ENCODE results near the gene CRYGC. TPM values are rescaled to one million over a fixed set of nuclear protein-coding genes. Genes with fewer than 3 reads are reported as not detected.

The CRYGC gene
- not detected for total RNA-seq

GRCh38 chr2:208129744-208130711 lies at the start of gene CRYGC:
CRYGC (minus strand) TSS chr2:208129828; CDS start chr2:208129792, 36 bp downstream.
- no peaks in the 10 kb centered on the region for H3K36me3 Mint-ChIP-seq (ENCODE audit: low read depth)
- peaks cover 7% of the 10 kb centered on the region for H3K4me1 Mint-ChIP-seq (ENCODE audit: low read depth)
- no peak within 1 kb of the TSS for H3K27ac Mint-ChIP-seq
- POLR2A ChIA-PET = no interaction called here
- CTCF ChIA-PET = no interaction called here
- ATAC-seq (no peak), DNase-seq (no peak)
- no peak within 1 kb of the TSS for H3K4me3 Mint-ChIP-seq
- H3K9me3 Mint-ChIP-seq (ENCODE audit: insufficient read depth) = no peaks in the 10 kb centered on the region
- H3K27me3 Mint-ChIP-seq (ENCODE audit: low read depth) = peaks cover 30% of the 10 kb centered on the region

DNA sequence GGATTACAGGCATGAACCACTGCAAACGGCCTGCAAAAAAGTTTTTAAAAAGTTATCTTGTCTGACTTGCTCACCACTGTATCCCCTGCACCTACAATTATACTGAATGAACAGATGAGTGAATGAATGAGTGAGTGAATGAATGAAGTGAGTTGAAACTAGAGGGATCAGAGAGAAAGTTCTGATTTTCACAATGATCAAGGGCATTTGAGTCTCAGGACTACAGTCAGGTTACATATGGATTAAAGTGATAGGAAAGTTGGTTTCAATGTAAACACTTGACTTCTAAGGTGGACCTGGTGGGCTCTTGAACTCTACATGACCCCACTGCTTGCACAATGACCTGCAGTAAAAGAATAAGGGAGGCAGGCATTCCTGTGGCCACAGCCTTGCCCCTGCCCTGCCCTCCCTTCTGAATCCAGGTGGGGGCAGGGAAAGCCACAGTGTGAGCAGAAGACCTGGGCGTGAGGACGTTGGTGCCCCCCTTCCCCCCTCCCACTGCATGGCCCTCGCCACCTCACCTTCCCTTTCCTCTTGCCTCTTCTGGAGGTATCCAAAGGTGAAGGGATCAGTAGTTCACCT lies 49.5 kb upstream of the CRYGC start:
- Mint-ChIP-seq H3K27ac (no peak overlapping the region), H3K36me3 (ENCODE audit: low read depth) (no peaks in the 10 kb centered on the region), H3K27me3 (ENCODE audit: low read depth) (peaks cover 10% of the 10 kb centered on the region), H3K9me3 (ENCODE audit: insufficient read depth) (no peaks in the 10 kb centered on the region), H3K4me3 (no peak overlapping the region), H3K4me1 (ENCODE audit: low read depth) (peaks cover 3% of the 10 kb centered on the region)
- DNase-seq (no peak), ATAC-seq (no peak)
- ChIA-PET CTCF (no interaction called here), POLR2A (no interaction called here)

GRCh38 chr2:208175840-208176153 lies 46.2 kb upstream of the CRYGC start:
- ATAC-seq = no peak
- Mint-ChIP-seq H3K9me3 (ENCODE audit: insufficient read depth) (no peaks in the 10 kb centered on the region), H3K27me3 (ENCODE audit: low read depth) (peaks cover 10% of the 10 kb centered on the region), H3K4me1 (ENCODE audit: low read depth) (peaks cover 3% of the 10 kb centered on the region), H3K4me3 (no peak overlapping the region), H3K27ac (no peak overlapping the region), H3K36me3 (ENCODE audit: low read depth) (no peaks in the 10 kb centered on the region)
- no peak for DNase-seq
- ChIA-PET POLR2A (interaction anchor here (0.6 to 1.5 kb wide), 2 partner anchors 79 to 113 kb away, joined by 3 read pairs; no protein-coding TSS in a partner anchor), CTCF (interaction anchor here (0.7 to 3.5 kb wide), 22 partner anchors 8 to 1376 kb away, joined by 3 to 44 read pairs (median 4); partner anchors contain the start of genes C2orf80 and IDH1)

DNA sequence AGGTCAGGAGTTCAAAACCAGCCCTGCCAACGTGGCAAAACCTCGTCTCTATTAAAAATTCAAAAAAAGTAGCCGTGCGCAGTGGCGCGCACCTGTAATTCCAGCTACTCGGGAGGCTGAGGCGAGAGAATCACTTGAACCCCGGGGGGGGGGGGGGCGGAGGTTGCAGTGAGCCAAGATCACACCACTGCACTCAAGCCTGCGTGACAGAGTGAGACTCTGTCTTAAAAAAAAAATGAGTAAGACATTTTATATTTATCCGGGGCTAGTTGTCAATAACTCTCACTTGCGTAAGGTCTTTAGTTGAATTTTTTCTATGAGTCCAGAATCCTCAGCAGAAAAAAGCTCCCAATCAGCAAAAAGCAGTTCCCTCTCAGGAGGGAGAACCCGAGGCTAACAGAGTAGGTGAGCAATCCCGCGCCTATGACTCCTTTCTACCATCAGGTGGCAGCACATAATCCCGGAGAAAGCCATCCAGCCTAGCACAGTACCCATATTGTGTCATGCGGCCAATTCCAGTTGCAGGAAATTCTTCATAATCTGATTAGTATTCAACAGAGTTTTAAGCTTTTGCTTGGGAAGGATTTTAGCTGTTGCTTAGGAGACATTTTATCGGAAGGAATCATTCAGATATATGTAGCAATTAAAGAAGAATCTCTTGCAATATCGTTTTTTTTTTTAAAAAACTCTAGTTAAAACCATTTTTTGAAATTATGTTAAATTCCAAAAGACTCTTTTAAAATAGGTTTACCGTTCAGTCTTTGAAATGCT lies 45.6 kb upstream of the CRYGC start:
- Mint-ChIP-seq H3K4me1 (ENCODE audit: low read depth) (peaks cover 3% of the 10 kb centered on the region), H3K27ac (no peak overlapping the region), H3K9me3 (ENCODE audit: insufficient read depth) (no peaks in the 10 kb centered on the region), H3K27me3 (ENCODE audit: low read depth) (peaks cover 12% of the 10 kb centered on the region), H3K4me3 (no peak overlapping the region), H3K36me3 (ENCODE audit: low read depth) (no peaks in the 10 kb centered on the region)
- POLR2A ChIA-PET = interaction anchor here (0.6 to 1.5 kb wide), 2 partner anchors 79 to 114 kb away, joined by 3 read pairs; no protein-coding TSS in a partner anchor
- peak; percentile 97 for ATAC-seq
- CTCF ChIA-PET = interaction anchor here (0.5 to 3.5 kb wide), 30 partner anchors 9 to 1552 kb away, joined by 3 to 44 read pairs (median 4); partner anchors contain the start of genes C2orf80 and IDH1
- peak; percentile 70 for DNase-seq

DNA sequence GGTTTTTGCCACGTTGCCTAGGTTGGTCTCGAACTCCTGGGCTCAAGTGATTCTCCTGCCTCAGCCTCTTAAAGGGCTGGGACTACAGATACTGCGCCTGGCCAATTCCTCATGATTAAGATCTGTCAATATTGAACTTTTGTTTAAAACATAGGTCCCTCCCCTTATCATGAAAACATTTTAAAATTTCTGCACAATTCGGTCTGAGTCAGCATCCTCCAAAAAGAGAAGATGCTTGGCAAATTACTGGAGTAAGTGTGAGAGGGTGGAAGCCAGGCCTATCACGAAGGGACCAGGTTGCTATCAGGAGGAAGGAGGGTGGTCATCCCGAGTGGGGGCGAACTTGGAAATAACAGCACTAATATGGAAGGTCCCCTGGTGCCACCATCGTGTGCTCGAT lies 44.5 kb upstream of the CRYGC start:
- ATAC-seq (no peak), DNase-seq (no peak)
- no peaks in the 10 kb centered on the region for H3K36me3 Mint-ChIP-seq (ENCODE audit: low read depth)
- no peak overlapping the region for H3K27ac Mint-ChIP-seq
- no peak overlapping the region for H3K4me3 Mint-ChIP-seq
- H3K4me1 Mint-ChIP-seq (ENCODE audit: low read depth) = peaks cover 3% of the 10 kb centered on the region
- ChIA-PET CTCF (interaction anchor here (1.1 to 3.5 kb wide), 8 partner anchors 10 to 181 kb away, joined by 4 to 44 read pairs (median 6); partner anchors contain the start of gene IDH1), POLR2A (no interaction called here)
- H3K27me3 Mint-ChIP-seq (ENCODE audit: low read depth) = peaks cover 16% of the 10 kb centered on the region
- no peaks in the 10 kb centered on the region for H3K9me3 Mint-ChIP-seq (ENCODE audit: insufficient read depth)

GRCh38 chr2:208172125-208172524 lies 42.5 kb upstream of the CRYGC start:
- Mint-ChIP-seq H3K36me3 (ENCODE audit: low read depth) (no peaks in the 10 kb centered on the region), H3K9me3 (ENCODE audit: insufficient read depth) (no peaks in the 10 kb centered on the region), H3K4me3 (no peak overlapping the region), H3K27ac (no peak overlapping the region), H3K27me3 (ENCODE audit: low read depth) (peaks cover 16% of the 10 kb centered on the region), H3K4me1 (ENCODE audit: low read depth) (peaks cover 3% of the 10 kb centered on the region)
- CTCF ChIA-PET = no interaction called here
- POLR2A ChIA-PET = no interaction called here
- DNase-seq (no peak), ATAC-seq (no peak)

DNA sequence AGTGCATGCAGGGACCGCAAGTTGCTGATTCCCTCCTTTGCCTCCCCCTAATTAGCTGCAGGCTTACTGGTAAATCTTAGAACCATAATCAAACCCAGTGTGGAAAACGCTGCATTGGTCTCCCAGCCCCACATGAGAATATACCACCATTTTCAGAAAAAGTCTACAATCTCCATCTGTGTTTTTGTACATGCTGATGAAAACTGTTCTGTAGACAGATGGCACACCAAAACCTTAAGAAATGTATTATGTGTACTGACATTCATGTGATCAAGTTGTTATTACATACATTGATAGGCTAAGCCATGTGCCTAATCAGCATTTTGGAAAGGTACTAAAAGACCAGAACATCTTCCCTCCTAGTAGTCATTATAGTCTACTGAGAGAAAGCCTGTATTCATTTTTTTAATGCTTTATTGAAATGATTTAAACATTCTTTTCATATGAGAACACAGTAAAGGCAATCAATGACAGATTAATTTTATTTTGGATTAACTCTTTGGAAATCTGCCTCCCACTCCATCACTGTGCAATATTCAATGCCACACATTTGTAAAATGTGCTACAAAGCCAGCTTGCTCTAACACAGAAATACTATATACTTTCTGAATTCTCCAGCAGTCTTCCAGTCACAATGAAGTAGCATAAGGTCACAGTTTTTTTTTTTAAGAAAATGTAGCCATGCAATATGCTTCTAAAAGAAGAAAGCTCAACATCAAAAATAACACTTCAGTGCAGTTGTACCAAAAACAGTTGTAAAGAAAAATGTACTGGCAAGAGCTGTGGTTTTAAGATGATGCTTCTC lies 35.5 kb upstream of the CRYGC start:
- DNase-seq (no peak), ATAC-seq (no peak)
- Mint-ChIP-seq H3K27me3 (ENCODE audit: low read depth) (peaks cover 21% of the 10 kb centered on the region), H3K36me3 (ENCODE audit: low read depth) (no peaks in the 10 kb centered on the region), H3K27ac (no peak overlapping the region), H3K4me3 (no peak overlapping the region), H3K4me1 (ENCODE audit: low read depth) (no peaks in the 10 kb centered on the region), H3K9me3 (ENCODE audit: insufficient read depth) (no peaks in the 10 kb centered on the region)
- CTCF ChIA-PET = interaction anchor here (1.4 kb wide), 1 partner anchor 10 kb away, joined by 5 read pairs; no protein-coding TSS in a partner anchor
- POLR2A ChIA-PET = no interaction called here

DNA sequence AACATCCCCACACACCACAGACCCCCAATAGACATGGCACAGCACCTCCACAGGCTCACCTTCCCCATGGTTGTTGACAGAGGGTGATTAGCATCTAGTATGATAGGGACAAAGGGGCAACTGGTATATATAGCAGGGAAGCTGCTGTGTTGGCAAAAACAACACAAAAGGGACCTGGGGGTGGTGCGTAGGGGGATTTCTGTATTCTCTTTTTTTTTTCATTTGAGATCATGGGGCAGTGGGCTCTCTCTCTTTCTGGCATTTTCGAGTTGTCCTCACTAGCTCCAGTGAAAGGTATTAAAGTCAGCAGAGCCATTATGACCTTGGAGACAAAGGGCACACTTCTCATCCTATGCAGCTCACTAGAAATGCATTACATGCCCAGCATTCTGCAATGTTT lies 33.9 kb upstream of the CRYGC start, which contains the start of gene CRYGA:
Gene CRYGA, minus strand, starts transcription at position 101 of the 400 bp plus-strand sequence. Its CDS starts 33 bp downstream, at position 68.
- no peaks in the 10 kb centered on the region for H3K9me3 Mint-ChIP-seq (ENCODE audit: insufficient read depth)
- no peaks in the 10 kb centered on the region for H3K4me1 Mint-ChIP-seq (ENCODE audit: low read depth)
- H3K27me3 Mint-ChIP-seq (ENCODE audit: low read depth) = peaks cover 18% of the 10 kb centered on the region
- DNase-seq (no peak), ATAC-seq (no peak)
- no peak within 1 kb of the TSS for H3K4me3 Mint-ChIP-seq
- H3K36me3 Mint-ChIP-seq (ENCODE audit: low read depth) = no peaks in the 10 kb centered on the region
- no peak within 1 kb of the TSS for H3K27ac Mint-ChIP-seq
- POLR2A ChIA-PET = no interaction called here
- CTCF ChIA-PET = no interaction called here

DNA sequence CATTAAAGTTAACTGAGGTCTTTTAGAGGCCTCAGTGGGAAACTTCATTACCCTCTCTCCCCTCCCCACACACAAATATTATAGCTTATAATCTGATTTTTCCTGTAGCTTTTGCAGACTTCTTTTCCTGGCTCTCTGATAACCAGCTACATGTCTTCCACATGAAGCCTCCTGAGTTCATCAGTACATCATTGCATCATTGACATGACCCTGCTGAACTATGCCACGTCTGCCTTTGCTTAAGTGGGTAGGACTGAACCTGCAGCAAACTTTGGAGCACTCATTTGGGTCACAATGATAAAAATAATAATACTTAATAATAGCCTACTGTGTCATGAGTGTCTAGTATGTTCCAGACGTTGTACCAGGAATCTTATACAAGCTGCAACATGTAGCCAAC lies 26.8 kb upstream of the CRYGC start:
- H3K27ac Mint-ChIP-seq = no peak overlapping the region
- H3K9me3 Mint-ChIP-seq (ENCODE audit: insufficient read depth) = no peaks in the 10 kb centered on the region
- no peaks in the 10 kb centered on the region for H3K36me3 Mint-ChIP-seq (ENCODE audit: low read depth)
- DNase-seq = no peak
- H3K4me1 Mint-ChIP-seq (ENCODE audit: low read depth) = no peaks in the 10 kb centered on the region
- peaks cover 14% of the 10 kb centered on the region for H3K27me3 Mint-ChIP-seq (ENCODE audit: low read depth)
- POLR2A ChIA-PET = no interaction called here
- no peak overlapping the region for H3K4me3 Mint-ChIP-seq
- CTCF ChIA-PET = interaction anchor here (3.0 kb wide), 1 partner anchor 19 kb away, joined by 17 read pairs; no protein-coding TSS in a partner anchor
- ATAC-seq = no peak

DNA sequence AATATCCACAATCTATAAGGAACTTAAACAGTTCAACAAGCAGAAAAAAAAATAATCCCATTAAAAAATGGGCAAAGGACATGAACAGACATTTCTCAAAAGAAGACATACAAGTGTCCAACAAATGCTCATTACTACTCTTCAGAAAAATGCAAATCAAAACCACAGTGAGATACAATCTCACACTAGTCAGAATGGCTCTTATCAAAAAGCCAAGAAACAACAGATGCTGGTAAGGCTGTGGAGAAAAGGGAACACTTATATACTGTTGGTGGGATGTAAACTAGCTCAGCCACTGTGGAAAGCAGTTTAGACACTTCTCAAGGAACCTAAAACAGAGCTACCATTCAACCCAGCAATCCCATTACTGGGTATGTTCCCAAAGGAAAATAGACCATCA lies 23.5 kb upstream of the CRYGC start:
- ChIA-PET CTCF (interaction anchor here (1.7 kb wide), 1 partner anchor 22 kb away, joined by 4 read pairs; no protein-coding TSS in a partner anchor), POLR2A (no interaction called here)
- H3K4me3 Mint-ChIP-seq = no peak overlapping the region

GRCh38 chr2:208150956-208151355 lies 21.3 kb upstream of the CRYGC start:
- Mint-ChIP-seq H3K36me3 (ENCODE audit: low read depth) (no peaks in the 10 kb centered on the region), H3K4me1 (ENCODE audit: low read depth) (no peaks in the 10 kb centered on the region), H3K27me3 (ENCODE audit: low read depth) (peaks cover 13% of the 10 kb centered on the region), H3K9me3 (ENCODE audit: insufficient read depth) (no peaks in the 10 kb centered on the region), H3K27ac (no peak overlapping the region), H3K4me3 (no peak overlapping the region)
- POLR2A ChIA-PET = no interaction called here
- CTCF ChIA-PET = no interaction called here
- no peak for ATAC-seq
- no peak for DNase-seq

More for the DNA sequence above, 23.5 kb upstream of the CRYGC start:
- H3K4me1 Mint-ChIP-seq (ENCODE audit: low read depth) = no peaks in the 10 kb centered on the region
- H3K27ac Mint-ChIP-seq = no peak overlapping the region
- DNase-seq (no peak), ATAC-seq (no peak)
- no peaks in the 10 kb centered on the region for H3K36me3 Mint-ChIP-seq (ENCODE audit: low read depth)
- H3K9me3 Mint-ChIP-seq (ENCODE audit: insufficient read depth) = no peaks in the 10 kb centered on the region
- H3K27me3 Mint-ChIP-seq (ENCODE audit: low read depth) = peaks cover 17% of the 10 kb centered on the region

Measured in activated CD8-positive, alpha-beta T cell treated with anti-CD3 and anti-CD28 coated beads, Interleukin-2, amount 10 ng/mL, durations not matched to agents 7 days and 5 days (primary cell).